ENCODE results near the gene PEX5L.

DNA sequence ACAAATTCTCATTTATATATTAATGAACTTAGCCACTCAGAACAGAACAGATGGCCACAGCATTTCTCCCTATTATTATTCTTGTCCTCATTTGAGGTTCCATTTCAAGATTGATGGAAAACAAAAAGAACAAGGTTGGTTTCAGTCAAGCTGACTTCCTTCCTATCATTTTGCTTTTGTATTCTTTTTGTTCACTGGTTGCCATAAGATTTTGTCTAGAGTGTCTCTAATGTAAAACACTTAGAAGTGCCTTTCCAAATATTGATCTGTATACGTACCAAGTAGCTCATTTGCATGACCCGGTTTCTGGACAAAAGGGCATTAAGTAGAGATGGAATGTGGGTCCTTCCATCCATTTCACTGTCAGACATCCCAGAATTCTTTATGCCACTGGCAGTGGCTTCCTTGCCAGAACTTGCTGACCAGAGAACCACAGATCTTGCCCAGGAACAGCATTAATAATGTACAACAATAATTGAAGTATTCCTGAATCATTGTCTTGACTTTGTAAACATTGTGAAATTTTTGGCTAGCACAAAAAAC, 63.8 kb downstream of the PEX5L start:
- TF ChIP-seq, protein P1, sequence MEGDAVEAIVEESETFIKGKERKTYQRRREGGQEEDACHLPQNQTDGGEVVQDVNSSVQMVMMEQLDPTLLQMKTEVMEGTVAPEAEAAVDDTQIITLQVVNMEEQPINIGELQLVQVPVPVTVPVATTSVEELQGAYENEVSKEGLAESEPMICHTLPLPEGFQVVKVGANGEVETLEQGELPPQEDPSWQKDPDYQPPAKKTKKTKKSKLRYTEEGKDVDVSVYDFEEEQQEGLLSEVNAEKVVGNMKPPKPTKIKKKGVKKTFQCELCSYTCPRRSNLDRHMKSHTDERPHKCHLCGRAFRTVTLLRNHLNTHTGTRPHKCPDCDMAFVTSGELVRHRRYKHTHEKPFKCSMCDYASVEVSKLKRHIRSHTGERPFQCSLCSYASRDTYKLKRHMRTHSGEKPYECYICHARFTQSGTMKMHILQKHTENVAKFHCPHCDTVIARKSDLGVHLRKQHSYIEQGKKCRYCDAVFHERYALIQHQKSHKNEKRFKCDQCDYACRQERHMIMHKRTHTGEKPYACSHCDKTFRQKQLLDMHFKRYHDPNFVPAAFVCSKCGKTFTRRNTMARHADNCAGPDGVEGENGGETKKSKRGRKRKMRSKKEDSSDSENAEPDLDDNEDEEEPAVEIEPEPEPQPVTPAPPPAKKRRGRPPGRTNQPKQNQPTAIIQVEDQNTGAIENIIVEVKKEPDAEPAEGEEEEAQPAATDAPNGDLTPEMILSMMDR (IDR thresholded peaks at IDR 0.05; ENCODE audit: insufficient read depth, low read length, poor library complexity, severe bottlenecking) = no peak
- TF ChIP-seq EZH2phosphoT487 (conservative IDR thresholded peaks at IDR 0.05; ENCODE audit: low read length) = no peak
